Activated naive CD8-positive, alpha-beta T cell (primary cell): ENCODE measurements around the gene PLBD1.

Source experiments
- H3K27ac Mint-ChIP-seq: one replicate; pipeline ENCODE4 v1.8.0; 2021; ENCODE audit warnings: mixed read lengths
- H3K27me3 Mint-ChIP-seq: one replicate; pipeline ENCODE4 v1.8.0; 2021; ENCODE audit warnings: mixed read lengths
- H3K36me3 Mint-ChIP-seq: one replicate; pipeline ENCODE4 v1.8.0; 2021; ENCODE audit warnings: mixed read lengths
- H3K4me1 Mint-ChIP-seq: one replicate; pipeline ENCODE4 v1.8.0; 2021; ENCODE audit warnings: low read depth, mixed read lengths
- H3K4me3 Mint-ChIP-seq: one replicate; pipeline ENCODE4 v1.8.0; 2021; ENCODE audit warnings: mild to moderate bottlenecking, mixed read lengths
- H3K9me3 Mint-ChIP-seq: one replicate; pipeline ENCODE4 v1.8.0; 2021; ENCODE audit warnings: low read depth, mixed read lengths

The PLBD1 gene, protein sequence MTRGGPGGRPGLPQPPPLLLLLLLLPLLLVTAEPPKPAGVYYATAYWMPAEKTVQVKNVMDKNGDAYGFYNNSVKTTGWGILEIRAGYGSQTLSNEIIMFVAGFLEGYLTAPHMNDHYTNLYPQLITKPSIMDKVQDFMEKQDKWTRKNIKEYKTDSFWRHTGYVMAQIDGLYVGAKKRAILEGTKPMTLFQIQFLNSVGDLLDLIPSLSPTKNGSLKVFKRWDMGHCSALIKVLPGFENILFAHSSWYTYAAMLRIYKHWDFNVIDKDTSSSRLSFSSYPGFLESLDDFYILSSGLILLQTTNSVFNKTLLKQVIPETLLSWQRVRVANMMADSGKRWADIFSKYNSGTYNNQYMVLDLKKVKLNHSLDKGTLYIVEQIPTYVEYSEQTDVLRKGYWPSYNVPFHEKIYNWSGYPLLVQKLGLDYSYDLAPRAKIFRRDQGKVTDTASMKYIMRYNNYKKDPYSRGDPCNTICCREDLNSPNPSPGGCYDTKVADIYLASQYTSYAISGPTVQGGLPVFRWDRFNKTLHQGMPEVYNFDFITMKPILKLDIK

DNA sequence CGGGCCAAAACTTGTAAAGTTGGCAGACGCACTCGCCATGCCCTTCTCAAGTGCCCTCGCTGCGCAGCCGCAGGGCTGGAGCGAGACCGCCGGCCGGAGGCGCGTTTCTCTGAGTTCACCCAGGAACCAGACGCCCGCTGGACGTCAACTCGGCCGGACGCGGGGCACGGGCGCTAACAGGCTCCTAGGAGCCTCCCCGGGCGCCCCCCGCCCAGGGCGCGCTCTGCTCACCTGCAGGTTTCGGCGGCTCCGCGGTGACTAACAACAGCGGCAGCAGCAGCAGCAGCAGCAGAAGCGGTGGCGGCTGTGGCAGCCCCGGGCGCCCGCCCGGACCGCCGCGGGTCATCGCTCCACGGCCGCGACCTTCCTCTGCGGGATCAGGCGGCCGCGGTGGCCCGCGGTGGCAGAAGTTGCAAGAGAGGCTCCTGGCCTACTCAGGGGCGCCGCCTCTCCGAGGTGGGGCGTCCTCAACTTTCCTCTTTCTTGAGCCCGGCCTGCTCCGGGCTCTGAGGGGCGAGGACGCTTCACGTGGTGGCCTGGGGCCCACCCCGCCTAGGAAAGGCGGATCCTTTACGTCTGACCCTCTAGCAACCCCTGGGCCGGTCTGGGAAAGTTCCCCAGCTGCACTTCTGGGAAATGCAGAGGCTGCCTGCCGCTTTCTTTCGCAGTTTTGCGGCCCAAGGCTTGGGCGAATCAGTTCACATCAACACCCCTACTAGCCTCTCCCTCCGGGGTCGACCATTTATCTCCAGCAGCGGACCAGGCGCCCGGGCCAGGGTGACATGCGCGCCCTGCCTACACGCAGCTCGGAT, at the start of gene PLBD1:
TSS of gene PLBD1 (minus strand) at position 533 of the 812 bp plus-strand sequence. CDS start at position 346, 187 bp downstream.
- peaks cover 2% of the 10 kb centered on the region for H3K36me3 Mint-ChIP-seq
- H3K27me3 Mint-ChIP-seq: peaks cover 28% of the 10 kb centered on the region
- H3K4me1 Mint-ChIP-seq: peaks cover 3% of the 10 kb centered on the region
- no peaks in the 10 kb centered on the region for H3K9me3 Mint-ChIP-seq
- no peak within 1 kb of the TSS for H3K27ac Mint-ChIP-seq
- peak within 1 kb of the TSS; percentile 54 for H3K4me3 Mint-ChIP-seq

DNA sequence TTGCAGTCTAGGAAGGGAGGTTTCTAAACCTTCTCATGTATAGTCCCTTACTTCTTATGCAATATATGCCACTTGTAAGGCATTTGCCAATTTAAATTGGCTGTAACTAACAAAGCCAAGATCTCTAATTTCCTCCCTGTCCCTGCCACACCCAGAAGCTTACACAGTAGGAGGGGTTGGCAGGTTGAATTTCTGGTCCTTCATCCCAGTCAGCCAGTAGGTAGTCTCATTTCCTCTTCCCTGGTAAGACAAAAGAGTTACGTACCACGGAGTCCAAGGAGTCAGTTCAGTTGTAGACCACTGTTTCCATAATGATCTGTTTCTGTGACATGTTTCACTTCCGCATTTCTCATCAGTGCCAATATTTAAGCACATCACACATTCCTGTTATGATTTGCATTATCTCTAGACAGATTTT, 47.0 kb upstream of the PLBD1 start:
- H3K4me1 Mint-ChIP-seq: no peaks in the 10 kb centered on the region
- H3K36me3 Mint-ChIP-seq: peaks cover 4% of the 10 kb centered on the region
- peaks cover 5% of the 10 kb centered on the region for H3K27me3 Mint-ChIP-seq
- H3K9me3 Mint-ChIP-seq: peaks cover 6% of the 10 kb centered on the region
- no peak overlapping the region for H3K27ac Mint-ChIP-seq
- no peak overlapping the region for H3K4me3 Mint-ChIP-seq

DNA sequence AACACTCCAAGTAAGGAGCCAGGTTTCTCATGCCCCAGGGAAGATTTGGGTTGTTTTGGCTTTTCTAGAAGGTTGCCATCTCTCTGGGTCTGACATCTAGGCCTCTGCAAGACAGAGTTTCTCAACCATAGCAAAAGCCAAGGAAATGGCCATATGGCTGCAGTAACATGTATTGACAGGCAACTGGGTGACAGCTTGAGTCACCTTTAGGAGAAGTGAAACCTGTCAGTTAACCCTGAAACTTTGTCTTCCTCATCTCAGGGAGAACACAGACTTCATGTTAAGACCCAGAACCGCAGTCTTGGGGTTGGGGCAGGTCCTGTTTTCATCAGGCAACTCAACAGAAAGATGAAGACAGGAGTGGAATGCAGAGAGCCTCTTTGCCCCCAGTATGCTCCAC, 46.0 kb upstream of the PLBD1 start:
- Mint-ChIP-seq H3K27me3 (peaks cover 5% of the 10 kb centered on the region), H3K4me3 (no peak overlapping the region), H3K4me1 (no peaks in the 10 kb centered on the region), H3K27ac (no peak overlapping the region), H3K9me3 (peaks cover 12% of the 10 kb centered on the region), H3K36me3 (peaks cover 4% of the 10 kb centered on the region)

DNA sequence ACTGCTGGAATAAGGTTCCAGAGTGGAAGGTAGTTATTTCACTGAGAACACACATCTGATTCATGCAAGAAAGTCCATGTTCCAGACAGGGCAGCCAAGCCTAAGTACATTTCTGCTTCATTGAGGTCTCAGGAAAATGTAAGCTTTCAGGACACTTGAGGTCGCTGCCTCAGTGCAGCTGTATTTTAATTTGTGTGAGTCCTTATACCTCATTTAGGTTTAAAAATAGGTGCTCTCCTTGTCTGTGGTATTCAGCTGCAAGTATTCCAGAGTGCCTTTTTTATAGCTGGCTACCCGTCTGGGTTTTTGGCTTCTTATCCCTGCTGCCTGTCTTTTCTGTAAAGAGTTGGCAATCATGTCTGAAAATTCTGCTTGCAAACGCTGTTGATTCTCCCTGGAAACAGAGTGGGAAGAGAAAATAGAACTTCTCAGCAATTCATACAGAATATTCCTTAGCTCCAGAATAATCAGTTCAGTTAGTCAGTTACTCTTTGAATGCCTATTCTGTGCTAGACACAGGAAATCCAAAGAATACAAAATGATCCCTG, 45.3 kb upstream of the PLBD1 start:
- Mint-ChIP-seq H3K4me1 (no peaks in the 10 kb centered on the region), H3K4me3 (no peak overlapping the region), H3K27me3 (peaks cover 5% of the 10 kb centered on the region), H3K9me3 (peaks cover 19% of the 10 kb centered on the region), H3K27ac (no peak overlapping the region), H3K36me3 (peaks cover 7% of the 10 kb centered on the region)

DNA sequence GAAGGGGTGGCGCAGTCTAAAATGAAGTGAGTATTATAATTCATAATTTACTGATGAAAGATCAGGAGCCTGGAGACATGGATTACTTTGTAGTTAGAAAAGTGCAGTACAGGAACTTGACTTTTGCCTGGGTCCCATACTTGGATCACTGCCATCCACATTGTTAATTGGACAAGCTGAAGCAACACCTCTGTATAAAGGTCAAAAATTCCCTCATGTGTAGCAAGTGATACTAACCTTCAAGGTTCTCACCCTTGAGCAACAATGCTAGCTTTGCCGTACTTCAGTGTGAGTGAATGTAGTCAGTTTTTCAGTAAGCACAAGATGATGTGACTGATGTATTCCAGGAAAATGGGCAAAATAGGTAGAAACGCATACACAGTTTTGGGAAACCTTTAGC, 44.6 kb upstream of the PLBD1 start:
- H3K9me3 Mint-ChIP-seq: peaks cover 26% of the 10 kb centered on the region
- peaks cover 5% of the 10 kb centered on the region for H3K27me3 Mint-ChIP-seq

DNA sequence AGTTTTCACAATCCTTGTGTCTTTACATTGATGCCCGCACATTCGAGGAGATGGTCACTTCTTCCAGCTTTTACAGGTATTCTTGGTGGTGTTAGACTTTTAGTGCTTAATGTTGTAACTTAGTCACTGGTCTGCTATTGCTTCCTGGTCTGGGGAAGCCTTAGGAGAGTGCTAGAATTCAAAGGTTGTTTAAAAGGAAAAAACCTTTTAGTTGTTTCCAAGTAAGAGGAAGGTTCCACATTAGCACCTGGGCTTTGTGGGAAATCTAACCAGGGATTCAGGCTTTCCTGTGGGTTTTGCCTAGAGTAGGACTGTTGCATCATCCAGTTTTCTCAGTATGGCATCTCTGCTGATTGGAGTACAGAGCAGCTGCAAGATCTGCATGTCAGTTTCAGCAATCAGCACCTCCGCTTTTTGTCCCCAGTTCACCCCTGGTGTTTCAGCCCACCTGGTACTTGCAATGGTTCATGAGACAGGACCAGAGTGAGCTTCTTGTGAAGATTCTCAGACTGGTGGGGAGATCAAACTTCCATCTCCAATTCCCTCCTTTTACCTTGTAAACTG, 44.0 kb upstream of the PLBD1 start:
- Mint-ChIP-seq H3K4me1 (no peaks in the 10 kb centered on the region), H3K27ac (no peak overlapping the region), H3K4me3 (no peak overlapping the region)

More for the DNA sequence above, 44.6 kb upstream of the PLBD1 start:
- H3K4me1 Mint-ChIP-seq: no peaks in the 10 kb centered on the region
- peaks cover 7% of the 10 kb centered on the region for H3K36me3 Mint-ChIP-seq
- H3K4me3 Mint-ChIP-seq: no peak overlapping the region
- no peak overlapping the region for H3K27ac Mint-ChIP-seq

DNA sequence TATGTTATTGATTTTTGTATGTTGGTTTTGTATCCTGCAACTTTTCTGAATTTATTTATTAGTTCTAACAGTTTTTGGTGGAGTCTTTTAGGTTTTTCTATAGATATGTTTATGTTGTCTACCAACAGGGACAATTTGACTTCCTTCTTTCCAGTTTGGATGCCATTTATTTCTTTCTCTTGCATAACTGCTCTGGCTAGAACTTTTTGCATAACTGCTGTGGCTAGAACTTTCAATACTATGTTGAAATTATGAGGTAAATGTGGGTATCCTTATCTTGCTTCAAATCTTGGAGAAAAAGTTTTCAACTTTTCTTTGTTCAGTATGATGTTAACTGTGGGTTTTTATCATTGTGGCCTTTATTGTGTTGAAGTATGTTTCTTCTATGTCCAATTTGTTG, 39.9 kb upstream of the PLBD1 start:
- H3K27me3 Mint-ChIP-seq: peaks cover 2% of the 10 kb centered on the region
- no peaks in the 10 kb centered on the region for H3K4me1 Mint-ChIP-seq
- H3K36me3 Mint-ChIP-seq: peaks cover 10% of the 10 kb centered on the region
- H3K4me3 Mint-ChIP-seq: no peak overlapping the region
- peaks cover 40% of the 10 kb centered on the region for H3K9me3 Mint-ChIP-seq
- H3K27ac Mint-ChIP-seq: no peak overlapping the region

More for the DNA sequence above, 44.0 kb upstream of the PLBD1 start:
- Mint-ChIP-seq H3K27me3 (peaks cover 5% of the 10 kb centered on the region), H3K36me3 (peaks cover 7% of the 10 kb centered on the region), H3K9me3 (peaks cover 29% of the 10 kb centered on the region)

DNA sequence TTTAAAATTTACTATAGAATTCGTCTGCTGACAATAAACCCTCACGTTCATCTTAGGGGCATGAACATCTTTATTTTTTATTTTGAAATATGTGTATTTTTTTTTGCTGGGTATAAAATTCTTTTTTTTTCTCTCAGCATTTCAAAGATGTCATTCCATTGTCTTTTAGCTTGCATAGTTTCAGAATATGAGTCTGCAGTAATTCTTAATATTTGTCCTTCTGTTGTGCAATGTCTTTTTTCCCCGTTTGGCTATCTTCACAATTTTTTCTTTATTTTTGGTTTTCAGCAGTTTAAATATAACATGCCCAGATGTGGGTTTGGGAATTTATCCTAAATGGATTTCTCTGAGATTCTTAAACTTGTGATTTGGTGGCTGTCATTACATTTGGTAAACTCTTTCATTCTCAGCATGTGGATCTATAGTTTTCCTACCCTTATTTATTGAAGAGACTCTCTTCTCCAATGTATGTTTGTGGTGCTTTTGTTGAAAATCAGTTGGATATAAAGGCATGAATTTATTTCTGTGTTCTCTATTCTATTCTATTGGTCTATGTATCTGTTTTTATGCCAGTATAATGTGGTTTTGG, 37.8 kb upstream of the PLBD1 start:
- peaks cover 39% of the 10 kb centered on the region for H3K9me3 Mint-ChIP-seq
- H3K27ac Mint-ChIP-seq: no peak overlapping the region
- H3K4me3 Mint-ChIP-seq: no peak overlapping the region
- no peaks in the 10 kb centered on the region for H3K4me1 Mint-ChIP-seq
- H3K36me3 Mint-ChIP-seq: peaks cover 8% of the 10 kb centered on the region
- peaks cover 8% of the 10 kb centered on the region for H3K27me3 Mint-ChIP-seq

DNA sequence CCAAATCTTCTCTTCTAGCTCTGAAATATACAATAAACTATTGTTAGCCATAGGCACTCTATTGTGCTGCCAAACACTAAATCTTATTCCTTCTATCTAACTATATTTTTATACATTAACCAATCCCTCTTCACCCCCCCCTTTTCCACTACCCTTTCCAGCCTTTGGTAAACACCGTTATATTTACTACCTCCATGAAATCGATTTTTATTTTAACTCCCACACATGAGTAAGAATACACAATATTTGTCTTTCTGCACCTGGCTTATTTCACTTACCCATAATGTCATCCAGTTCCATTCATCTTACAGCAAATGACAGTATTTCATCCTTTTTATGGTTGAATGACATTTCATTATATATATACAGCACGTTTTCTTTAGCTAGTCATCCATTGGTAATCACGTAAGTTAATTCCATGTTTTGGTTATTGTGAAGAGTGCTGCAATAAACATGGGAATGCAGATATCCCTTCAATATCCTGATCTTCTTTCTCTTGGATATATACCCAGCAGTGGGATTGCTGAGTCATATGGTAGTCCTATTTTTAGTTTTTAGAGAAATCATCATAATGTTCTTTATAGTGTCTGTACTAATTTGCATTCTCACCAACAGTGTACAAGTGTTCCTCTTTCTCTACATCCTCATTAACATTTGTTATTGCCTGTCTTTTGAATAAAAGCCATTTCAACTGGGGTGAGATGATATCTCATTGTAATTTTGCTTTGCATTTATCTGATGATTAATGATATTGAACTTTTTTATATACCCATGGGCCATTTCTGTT, 34.2 kb upstream of the PLBD1 start:
- Mint-ChIP-seq H3K9me3 (peaks cover 32% of the 10 kb centered on the region), H3K4me3 (no peak overlapping the region), H3K4me1 (no peaks in the 10 kb centered on the region), H3K27me3 (peaks cover 8% of the 10 kb centered on the region), H3K27ac (no peak overlapping the region), H3K36me3 (peaks cover 8% of the 10 kb centered on the region)

DNA sequence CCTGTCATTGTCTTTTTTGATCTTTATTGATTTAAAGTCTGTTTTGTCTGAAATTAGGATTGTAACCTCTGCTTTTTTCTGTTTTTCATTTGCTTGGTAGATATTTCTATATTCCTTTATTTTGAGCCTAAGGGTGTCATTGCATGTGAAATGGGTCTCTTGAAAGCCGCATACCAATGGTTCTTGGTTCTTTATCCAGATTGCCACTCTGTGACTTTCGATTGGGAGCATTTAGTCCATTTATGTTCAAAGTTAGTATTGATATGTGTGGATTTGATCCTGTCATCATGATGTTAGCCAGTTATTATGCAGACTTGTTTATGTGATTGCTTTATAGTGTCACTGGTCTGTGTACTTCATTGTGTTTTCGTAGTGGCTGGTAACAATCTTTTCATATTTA, 29.8 kb upstream of the PLBD1 start:
- H3K27me3 Mint-ChIP-seq: peaks cover 5% of the 10 kb centered on the region
- H3K27ac Mint-ChIP-seq: no peak overlapping the region
- H3K9me3 Mint-ChIP-seq: peaks cover 24% of the 10 kb centered on the region
- H3K4me3 Mint-ChIP-seq: no peak overlapping the region
- H3K4me1 Mint-ChIP-seq: no peaks in the 10 kb centered on the region
- peaks cover 5% of the 10 kb centered on the region for H3K36me3 Mint-ChIP-seq

DNA sequence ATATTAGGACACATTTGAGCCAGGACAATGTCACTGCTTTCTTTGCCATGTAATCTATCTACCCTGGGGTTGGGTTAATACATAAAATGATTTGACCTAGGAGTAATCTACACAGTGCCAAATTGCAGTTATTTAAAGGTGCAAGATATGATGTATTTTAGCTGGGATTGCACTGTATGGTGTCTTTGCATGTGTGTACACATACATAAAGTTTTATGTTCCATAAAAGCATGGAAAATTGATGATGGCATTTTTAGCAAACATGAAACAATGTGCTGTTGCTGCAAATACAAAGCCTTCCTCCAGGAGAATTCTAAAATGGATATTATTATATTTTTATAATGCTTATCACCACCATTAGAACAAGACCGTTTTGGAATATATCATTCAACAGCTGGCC, 24.0 kb upstream of the PLBD1 start:
- Mint-ChIP-seq H3K27ac (no peak overlapping the region), H3K36me3 (no peaks in the 10 kb centered on the region), H3K4me1 (no peaks in the 10 kb centered on the region), H3K27me3 (no peaks in the 10 kb centered on the region), H3K4me3 (no peak overlapping the region), H3K9me3 (peaks cover 3% of the 10 kb centered on the region)

DNA sequence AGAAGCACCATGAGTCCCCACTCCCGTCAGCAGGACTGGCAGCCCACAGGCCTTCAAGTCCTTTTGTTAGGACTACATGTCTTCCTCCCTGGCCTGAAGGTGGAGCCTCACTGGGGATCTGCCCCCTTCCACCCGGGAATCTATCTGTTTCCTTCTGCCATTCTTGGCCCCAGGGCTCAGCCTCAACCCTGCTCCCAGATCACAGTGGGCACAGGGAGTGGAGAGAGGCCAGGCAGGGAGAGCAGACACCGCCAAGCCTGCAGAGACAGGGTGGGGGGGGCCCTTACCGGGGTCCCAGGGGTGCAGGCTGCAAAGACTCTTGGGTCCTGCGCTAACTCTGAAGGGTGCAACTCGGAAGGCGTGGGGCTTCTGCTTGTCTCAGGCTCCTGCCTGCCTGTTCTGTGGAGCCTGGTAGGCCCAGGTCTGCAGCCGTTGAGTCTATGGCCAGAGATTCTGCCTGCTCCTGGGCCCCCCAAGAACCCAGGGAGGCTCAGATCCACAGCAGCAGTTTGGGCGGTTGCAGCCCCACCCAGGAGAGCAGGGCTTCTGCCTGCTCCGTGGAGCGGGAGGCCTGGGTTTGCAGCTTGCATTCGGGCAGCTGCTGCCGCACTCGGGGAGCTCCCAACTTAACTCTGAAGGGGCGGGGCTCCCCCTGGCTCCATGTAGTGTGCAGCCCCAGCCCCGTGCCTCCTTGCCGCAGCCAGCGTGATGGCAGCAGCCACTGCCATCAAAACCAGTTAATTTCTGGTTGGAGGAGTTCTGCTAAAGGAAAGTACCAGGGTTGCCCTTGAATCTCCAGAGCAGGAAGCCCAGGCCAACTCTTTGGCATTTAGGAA, 21.7 kb upstream of the PLBD1 start:
- H3K27me3 Mint-ChIP-seq: no peaks in the 10 kb centered on the region
- no peaks in the 10 kb centered on the region for H3K4me1 Mint-ChIP-seq
- no peak overlapping the region for H3K4me3 Mint-ChIP-seq
- H3K9me3 Mint-ChIP-seq: no peaks in the 10 kb centered on the region
- H3K36me3 Mint-ChIP-seq: no peaks in the 10 kb centered on the region
- no peak overlapping the region for H3K27ac Mint-ChIP-seq

DNA sequence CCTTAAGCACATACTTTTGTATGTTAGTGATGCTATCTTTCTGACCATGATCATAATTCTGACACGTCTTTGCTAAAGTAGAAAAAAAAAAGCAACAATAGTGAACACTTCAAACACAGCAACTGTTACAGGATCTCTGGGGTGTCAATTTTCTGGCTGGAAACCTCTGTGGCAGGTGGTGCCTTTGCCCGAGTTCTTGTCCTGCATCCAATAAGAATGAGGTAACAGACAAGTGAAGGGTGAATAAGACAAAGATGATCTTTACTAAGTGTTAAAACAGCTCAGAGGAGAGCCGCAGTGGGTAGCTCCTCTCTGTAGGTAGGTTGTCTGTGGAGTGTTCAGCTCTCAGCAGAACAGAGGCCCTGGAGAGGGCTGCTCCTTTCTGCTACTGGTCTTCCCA, 20.9 kb upstream of the PLBD1 start:
- no peaks in the 10 kb centered on the region for H3K4me1 Mint-ChIP-seq
- H3K27me3 Mint-ChIP-seq: no peaks in the 10 kb centered on the region
- no peaks in the 10 kb centered on the region for H3K36me3 Mint-ChIP-seq
- no peak overlapping the region for H3K4me3 Mint-ChIP-seq
- no peaks in the 10 kb centered on the region for H3K9me3 Mint-ChIP-seq
- no peak overlapping the region for H3K27ac Mint-ChIP-seq
